ENCODE results near the gene HSD11B1L.

DNA sequence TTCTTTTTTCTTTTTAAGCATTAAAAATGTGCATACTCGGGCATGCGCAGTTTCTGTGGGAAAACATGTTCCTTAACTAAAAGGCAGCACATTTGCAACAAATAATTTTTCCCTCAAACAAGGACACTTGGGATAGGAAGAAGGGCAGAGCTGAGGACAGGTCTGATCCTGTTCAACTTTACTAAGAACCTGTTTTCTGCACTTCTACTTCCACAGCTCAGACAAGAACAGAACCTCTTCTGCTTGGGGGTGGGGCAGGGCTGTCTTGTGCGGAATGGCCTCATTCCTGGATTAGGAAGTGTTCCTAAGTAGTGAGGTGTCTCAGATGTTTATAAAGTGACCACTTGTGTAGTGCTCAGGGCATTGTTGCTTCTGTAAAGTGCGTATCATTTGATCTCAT is 39.7 kb upstream of the HSD11B1L start:
- TF ChIP-seq, protein P1, sequence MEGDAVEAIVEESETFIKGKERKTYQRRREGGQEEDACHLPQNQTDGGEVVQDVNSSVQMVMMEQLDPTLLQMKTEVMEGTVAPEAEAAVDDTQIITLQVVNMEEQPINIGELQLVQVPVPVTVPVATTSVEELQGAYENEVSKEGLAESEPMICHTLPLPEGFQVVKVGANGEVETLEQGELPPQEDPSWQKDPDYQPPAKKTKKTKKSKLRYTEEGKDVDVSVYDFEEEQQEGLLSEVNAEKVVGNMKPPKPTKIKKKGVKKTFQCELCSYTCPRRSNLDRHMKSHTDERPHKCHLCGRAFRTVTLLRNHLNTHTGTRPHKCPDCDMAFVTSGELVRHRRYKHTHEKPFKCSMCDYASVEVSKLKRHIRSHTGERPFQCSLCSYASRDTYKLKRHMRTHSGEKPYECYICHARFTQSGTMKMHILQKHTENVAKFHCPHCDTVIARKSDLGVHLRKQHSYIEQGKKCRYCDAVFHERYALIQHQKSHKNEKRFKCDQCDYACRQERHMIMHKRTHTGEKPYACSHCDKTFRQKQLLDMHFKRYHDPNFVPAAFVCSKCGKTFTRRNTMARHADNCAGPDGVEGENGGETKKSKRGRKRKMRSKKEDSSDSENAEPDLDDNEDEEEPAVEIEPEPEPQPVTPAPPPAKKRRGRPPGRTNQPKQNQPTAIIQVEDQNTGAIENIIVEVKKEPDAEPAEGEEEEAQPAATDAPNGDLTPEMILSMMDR (conservative IDR thresholded peaks at IDR 0.05; ENCODE audit: low read depth, low read length) = no peak
- TF ChIP-seq EZH2 (IDR thresholded peaks at IDR 0.05; ENCODE audit: low read length, unreplicated experiment) = no peak
